HTERT RPE-1 (cell line): ENCODE measurements around the gene RNF25.
"Not testable (repeated sequence)": the region's sequence is repeated elsewhere in the genome, so short reads cannot be mapped to it uniquely, and the experiment has no call there.

Experiments
- in situ Hi-C: fragments of 300-500 bp; cut with MboI; formaldehyde crosslinking; loops from 4 replicates; pipeline ENCODE4 v1.14.3; 2020; ENCODE audit warnings: low sequenced_read_pairs

RNF25 gene

GRCh38 chr2:218671654-218672566, at the start of gene RNF25, which contains the start of gene STK36:
Gene RNF25 (minus strand): TSS chr2:218672002. CDS start chr2:218671970, 32 bp downstream.
Gene STK36 (plus strand): TSS chr2:218672086. CDS start chr2:218672830, 744 bp downstream.
- in situ Hi-C loops, result no loop called here

DNA sequence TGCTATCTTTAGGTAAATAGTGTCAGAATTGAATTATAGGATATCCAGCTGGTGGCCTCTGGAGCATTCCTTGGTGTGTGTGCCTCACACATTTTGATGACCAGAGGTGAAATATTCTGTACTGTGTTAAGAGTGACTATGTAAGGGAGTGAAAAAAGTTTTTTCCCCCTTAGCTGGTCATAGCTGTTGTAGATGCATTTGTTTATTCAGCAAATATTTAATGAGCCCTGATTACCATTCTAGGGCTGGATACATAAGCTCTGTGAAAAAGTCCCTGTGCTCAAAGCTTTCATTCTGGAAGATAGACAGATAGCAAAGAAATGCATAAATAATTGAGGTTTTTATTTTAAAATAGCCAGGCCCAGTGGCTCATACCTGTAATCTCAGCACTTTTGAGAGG, 49.7 kb upstream of the RNF25 start:
- in situ Hi-C loops, result no loop called here

DNA sequence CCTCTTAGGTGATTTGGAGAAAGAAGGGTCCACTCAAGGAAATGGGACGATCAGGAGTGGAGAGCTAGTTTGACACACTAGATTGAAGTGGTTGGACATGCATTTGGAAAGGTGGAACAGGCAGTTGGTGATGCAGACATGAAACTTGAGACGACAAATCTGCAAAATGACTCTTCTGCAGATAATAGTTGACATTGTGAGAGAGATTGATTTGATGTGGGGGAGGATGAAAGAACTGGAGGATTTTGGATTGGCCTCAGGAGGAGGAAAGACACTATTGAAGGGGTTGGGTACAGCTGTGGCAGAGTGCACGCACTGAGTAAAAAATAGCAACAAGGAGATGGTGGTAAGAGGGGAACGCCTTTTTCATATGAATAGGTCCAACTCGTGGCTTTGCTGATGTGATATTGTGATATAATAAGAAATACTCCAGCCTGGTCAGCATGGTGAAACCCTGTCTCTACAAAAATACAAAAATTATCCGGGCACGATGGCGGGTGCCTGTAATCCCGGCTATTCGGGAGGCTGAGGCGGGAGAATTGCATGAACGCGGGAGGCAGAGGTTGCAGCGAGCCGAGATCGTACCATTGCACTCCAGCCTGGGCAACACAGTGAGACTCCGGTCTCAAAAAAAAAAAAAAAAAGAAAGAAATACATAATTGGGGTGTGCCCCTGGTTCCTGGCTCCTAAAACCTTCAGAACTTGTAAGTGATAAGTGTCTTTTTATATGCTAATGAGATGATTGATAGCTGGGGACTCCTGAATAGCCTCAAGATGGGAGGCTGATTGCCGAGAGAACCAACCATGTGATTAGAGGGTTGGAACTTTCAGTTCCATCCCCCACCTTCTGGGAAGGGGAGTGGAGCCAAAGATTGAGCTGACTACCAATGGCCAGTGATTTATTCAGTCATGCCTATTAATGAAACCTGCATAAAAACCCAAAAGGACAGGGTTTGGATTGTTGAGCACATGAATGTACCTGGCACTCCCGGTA, 48.5 kb upstream of the RNF25 start:
- in situ Hi-C loops, result no loop called here

GRCh38 chr2:218719457-218719856, 47.7 kb upstream of the RNF25 start:
- in situ Hi-C loops, result no loop called here

DNA sequence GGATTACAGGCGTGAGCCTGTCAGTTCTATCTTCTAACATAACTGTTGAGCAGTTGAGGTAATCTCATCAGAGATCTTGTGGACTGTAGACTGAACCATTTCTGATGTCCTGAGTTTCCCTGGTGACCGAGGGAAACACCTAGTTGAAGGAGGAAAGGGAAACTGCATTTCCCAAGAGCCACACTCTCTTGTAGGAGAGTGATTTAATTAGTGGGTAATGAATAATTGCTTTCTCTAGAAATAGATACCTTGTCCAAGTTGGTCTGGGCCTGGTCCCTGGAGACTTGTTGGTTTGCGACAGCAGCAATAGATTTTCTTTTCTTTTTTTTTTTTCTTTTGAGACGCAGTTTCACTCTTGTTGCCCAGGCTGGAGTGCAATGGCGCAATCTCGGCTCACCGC, 46.3 kb upstream of the RNF25 start:
- in situ Hi-C loops, result no loop called here

- in situ Hi-C loops, result no loop called here
Measured at GRCh38 chr2:218717262-218717661, 45.5 kb upstream of the RNF25 start.

DNA sequence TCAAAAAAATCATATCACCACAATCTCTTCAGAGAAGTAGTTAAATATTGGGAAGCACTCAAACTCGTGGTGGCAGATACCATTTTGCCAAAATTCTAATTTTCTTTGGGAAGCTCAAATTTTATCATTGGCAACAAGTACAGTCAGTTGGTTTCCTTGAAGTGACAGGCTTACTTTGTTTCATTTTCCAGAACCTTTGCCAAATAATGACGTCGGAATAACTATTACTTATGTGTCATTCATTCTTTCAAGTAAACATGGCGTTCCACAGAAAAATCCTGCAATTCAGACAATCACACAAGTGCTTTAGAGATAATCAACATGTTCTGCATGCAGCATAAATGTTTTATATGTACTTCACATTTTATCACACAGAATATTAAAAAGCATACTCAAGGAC, 44.3 kb upstream of the RNF25 start:
- in situ Hi-C loops, result no loop called here

DNA sequence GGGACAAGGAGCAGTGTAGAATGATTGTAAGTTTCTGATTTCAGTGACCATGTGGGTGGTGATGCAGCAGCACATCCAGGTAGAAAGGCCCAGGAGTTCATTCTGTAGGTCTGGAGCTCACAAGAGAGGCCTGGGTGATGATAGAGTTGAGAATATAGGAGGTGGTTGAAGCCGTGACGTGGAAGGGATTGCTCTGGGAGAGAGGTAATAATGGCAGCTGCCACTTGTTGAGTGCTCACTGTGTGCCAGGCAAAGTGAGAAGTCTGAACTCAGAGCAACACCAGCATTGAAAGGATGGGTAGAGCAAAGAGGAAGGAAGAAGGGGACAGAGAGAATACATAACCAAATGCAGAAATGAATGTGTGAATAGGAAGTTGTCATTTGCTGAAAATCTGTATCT, 42.1 kb upstream of the RNF25 start:
- in situ Hi-C loops, result no loop called here

DNA sequence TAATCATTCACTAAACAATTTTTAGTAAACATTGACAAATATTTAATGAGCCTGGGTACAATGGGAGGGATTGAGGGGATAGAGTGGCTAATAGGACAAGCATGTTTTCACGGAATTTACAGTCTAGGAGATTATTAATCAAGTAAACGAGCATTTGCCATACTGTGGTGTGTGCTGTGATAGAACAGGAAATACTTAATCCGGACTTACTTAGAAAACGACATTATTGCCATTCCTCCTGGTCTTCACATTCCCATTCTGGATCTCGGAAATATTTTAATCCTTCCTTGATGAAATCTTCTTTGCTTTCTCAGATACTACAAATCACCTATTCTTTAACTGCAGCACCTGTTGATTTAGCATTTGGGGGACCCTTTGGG, 39.7 kb upstream of the RNF25 start:
- in situ Hi-C loops, result no loop called here

GRCh38 chr2:218710687-218711549, 39.1 kb upstream of the RNF25 start, which contains the start of gene TTLL4:
Gene TTLL4 (plus strand): TSS chr2:218710835. CDS start chr2:218737677, 26,842 bp downstream.
- in situ Hi-C loops, result no loop called here

GRCh38 chr2:218710334-218710686, 38.5 kb upstream of the RNF25 start:
- in situ Hi-C loops, result no loop called here

DNA sequence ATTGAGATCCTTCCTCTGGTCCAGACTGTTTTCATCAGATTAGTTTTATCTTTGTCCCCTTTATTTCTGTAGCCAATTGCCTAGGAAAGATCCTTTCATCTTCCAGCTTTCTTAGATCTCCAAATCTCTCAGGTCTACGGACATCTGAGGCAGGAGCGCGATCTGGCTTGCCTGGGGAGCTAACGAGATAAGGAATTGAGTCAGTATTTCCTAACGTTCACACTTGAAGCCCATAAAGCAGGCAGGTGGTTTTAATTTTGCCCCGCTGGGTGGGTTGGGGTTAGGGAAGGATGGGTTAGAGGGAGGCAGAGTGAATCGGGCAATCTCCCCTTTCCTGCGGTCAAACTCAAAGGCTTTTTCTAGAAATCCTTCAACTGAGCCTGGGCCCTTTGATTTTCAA, 38.1 kb upstream of the RNF25 start:
- in situ Hi-C loops, result no loop called here

- in situ Hi-C loops, result no loop called here
Measured at GRCh38 chr2:218708086-218708485, 36.3 kb upstream of the RNF25 start.

GRCh38 chr2:218703341-218703740, 31.5 kb upstream of the RNF25 start:
- in situ Hi-C loops, result no loop called here

DNA sequence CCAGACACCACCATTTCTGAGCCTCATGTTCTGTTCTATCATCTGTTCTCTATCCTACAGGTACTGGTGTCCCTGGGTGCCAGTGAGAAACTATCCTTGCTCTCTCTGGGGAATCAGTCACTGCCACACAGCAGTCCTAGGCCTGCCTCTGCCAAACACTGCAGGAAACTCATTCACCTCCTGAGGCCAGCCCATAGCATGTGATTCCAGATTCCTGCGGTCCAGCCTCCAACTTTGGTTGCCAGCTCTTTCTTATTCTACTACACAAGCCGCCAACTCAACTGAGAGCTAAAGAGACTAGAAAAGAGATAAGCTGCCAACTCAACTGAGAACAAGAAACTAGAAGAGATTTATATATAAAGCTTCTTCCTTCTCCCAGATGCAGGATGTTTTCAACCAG, 30.0 kb upstream of the RNF25 start:
- in situ Hi-C loops, result no loop called here

DNA sequence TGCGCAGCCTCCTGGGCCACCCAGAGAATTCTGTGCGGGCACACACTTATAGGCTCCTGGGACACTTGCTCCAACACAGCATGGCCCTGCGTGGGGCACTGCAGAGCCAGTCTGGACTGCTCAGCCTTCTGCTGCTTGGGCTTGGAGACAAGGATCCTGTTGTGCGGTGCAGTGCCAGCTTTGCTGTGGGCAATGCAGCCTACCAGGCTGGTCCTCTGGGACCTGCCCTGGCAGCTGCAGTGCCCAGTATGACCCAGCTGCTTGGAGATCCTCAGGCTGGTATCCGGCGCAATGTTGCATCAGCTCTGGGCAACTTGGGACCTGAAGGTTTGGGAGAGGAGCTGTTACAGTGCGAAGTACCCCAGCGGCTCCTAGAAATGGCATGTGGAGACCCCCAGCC, 27.1 kb upstream of the RNF25 start:
- in situ Hi-C loops, result no loop called here

- in situ Hi-C loops, result no loop called here
Measured at GRCh38 chr2:218694405-218695145, 22.8 kb upstream of the RNF25 start.

DNA sequence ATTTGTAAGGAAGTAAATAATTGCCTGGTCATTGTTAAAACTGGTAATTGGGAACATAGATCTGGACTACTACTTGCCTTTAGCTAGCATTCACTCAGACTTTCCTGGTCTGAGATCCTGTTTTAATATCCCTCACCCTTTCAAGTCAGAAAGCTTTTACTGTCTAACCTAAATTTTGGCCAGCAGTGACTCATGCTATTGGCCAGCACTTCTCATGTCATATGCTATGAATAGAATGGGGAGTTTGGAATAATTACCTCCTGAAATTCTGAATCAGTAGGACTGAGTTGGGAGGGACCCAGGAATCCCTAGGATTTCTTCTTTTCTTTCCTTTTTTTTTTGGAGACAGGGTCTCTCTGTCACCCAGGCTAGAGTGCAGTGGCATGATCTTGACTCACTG, 19.4 kb upstream of the RNF25 start:
- in situ Hi-C loops, result no loop called here

- in situ Hi-C loops, result not testable (repeated sequence)
Measured at GRCh38 chr2:218687400-218688060, 15.7 kb upstream of the RNF25 start.
